DOHH2 (cell line): ENCODE measurements around the gene HLA-DRA.

Experiments used
- H3F3A ChIP-seq: fragments of 200-600 bp; sonication (generic), shearing (Covaris generic); 2 replicates; pipeline ENCODE4 v1.6.0; 2016; ENCODE audit warnings: antibody characterized with exemption, mild to moderate bottlenecking; ENCODE audit not compliant: control insufficient read depth, insufficient read depth
- H3K27ac ChIP-seq: fragments of 200-600 bp; sonication (generic); 2 replicates; pipeline ENCODE4 v1.5.1; 2014; ENCODE audit warnings: low read depth, mild to moderate bottlenecking, low read length, moderate library complexity
- H3K27me3 ChIP-seq: fragments of 200-600 bp; sonication (generic); 2 replicates; pipeline ENCODE4 v1.6.1; 2014; ENCODE audit warnings: mild to moderate bottlenecking, low read length, mixed read lengths; ENCODE audit not compliant: control insufficient read depth
- H3K36me3 ChIP-seq: fragments of 200-600 bp; sonication (generic); 2 replicates; pipeline ENCODE4 v1.6.1; 2014; ENCODE audit warnings: mild to moderate bottlenecking, low read length, moderate library complexity, mixed read lengths; ENCODE audit not compliant: control insufficient read depth
- H3K4me1 ChIP-seq: fragments of 200-600 bp; sonication (generic); 2 replicates; pipeline ENCODE4 v1.6.1; 2014; ENCODE audit warnings: mild to moderate bottlenecking, low read length, mixed read lengths; ENCODE audit not compliant: control insufficient read depth
- H3K4me2 ChIP-seq: fragments of 200-600 bp; sonication (generic); 2 replicates; pipeline ENCODE4 v1.6.0; 2014; ENCODE audit warnings: mild to moderate bottlenecking, low read length, moderate library complexity
- H3K4me3 ChIP-seq: fragments of 200-600 bp; sonication (generic); 2 replicates; pipeline ENCODE4 v1.5.1; 2014; ENCODE audit warnings: mild to moderate bottlenecking, low read length, mixed read lengths
- H3K79me2 ChIP-seq: fragments of 200-600 bp; sonication (generic); 2 replicates; pipeline ENCODE4 v1.6.1; 2014; ENCODE audit warnings: mild to moderate bottlenecking, low read length, mixed read lengths; ENCODE audit not compliant: control insufficient read depth
- H3K9me2 ChIP-seq: fragments of 200-600 bp; sonication (generic); replicated peaks from 2 replicates; pipeline ENCODE4 v1.6.1; 2014; ENCODE audit warnings: mild to moderate bottlenecking, low read length, mixed read lengths; ENCODE audit not compliant: control insufficient read depth
- H3K9me3 ChIP-seq: fragments of 200-600 bp; sonication (generic); 2 replicates; pipeline ENCODE4 v1.6.1; 2014; ENCODE audit warnings: antibody characterized with exemption, low read length, mixed read lengths; ENCODE audit not compliant: control insufficient read depth, insufficient read depth
- H4K20me1 ChIP-seq: fragments of 200-600 bp; sonication (generic); 2 replicates; pipeline ENCODE4 v1.6.0; 2014; ENCODE audit warnings: low read depth, mild to moderate bottlenecking, antibody characterized with exemption, low read length, moderate library complexity; ENCODE audit not compliant: control insufficient read depth, insufficient read depth
- EZH2phosphoT487 ChIP-seq: fragments of 200-600 bp; sonication (generic); IDR thresholded peaks from 2 replicates; pipeline ENCODE4 v1.6.1; 2017; ENCODE audit warnings: borderline replicate concordance, mild to moderate bottlenecking, antibody characterized with exemption, low read length, moderate library complexity, mixed read lengths
- TF ChIP-seq, protein P1 (sequence below): fragments of 200-600 bp; sonication (generic); IDR thresholded peaks from one replicate; pipeline ENCODE4 v1.5.1; 2014; ENCODE audit warnings: antibody characterized with exemption, mild to moderate bottlenecking, low read depth, low read length; ENCODE audit not compliant: poor library complexity, severe bottlenecking

HLA-DRA gene

DNA sequence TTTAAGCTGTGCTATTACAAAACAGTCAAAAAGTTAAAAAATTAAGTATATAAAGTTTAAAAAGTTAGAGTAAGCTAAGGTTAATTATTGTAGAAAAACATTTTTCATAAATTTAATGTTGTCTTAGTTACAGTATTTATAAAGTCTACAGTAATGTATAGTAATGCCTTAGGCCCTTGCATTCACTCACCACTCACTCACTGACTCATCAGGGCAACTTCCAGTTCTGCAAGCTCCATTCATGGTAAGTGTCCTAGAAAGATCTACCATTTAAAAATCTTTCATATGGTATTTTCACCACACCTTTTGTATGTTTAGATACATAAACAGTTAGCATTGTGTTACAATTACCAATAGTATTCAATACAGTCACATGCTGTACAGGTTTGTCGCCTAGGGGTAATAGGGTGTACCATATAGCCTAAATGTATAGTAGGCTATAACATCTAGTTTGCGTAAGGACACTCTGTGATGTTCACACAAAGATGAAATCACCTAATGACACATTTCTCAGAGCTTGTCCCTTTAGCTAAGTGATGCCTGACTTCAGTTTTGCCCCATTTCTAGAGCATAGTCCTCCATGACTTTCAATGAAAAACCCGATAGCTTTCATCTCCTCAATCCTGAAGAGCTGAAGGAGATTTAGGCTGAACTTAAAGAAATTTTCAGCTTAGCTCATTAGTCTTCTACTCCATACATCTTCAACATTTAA, 14.9 kb upstream of the HLA-DRA start:
- Histone ChIP-seq H3K79me2 (no peaks in the 10 kb centered on the region), H3K9me3 (no peaks in the 10 kb centered on the region), H3K27me3 (no peaks in the 10 kb centered on the region), H3K4me2 (no peak overlapping the region), H4K20me1 (no peaks in the 10 kb centered on the region), H3K4me3 (no peak overlapping the region), H3F3A (no peaks in the 10 kb centered on the region), H3K27ac (no peak overlapping the region), H3K9me2 (no peaks in the 10 kb centered on the region), H3K36me3 (no peaks in the 10 kb centered on the region), H3K4me1 (no peaks in the 10 kb centered on the region)
- TF ChIP-seq, protein P1, sequence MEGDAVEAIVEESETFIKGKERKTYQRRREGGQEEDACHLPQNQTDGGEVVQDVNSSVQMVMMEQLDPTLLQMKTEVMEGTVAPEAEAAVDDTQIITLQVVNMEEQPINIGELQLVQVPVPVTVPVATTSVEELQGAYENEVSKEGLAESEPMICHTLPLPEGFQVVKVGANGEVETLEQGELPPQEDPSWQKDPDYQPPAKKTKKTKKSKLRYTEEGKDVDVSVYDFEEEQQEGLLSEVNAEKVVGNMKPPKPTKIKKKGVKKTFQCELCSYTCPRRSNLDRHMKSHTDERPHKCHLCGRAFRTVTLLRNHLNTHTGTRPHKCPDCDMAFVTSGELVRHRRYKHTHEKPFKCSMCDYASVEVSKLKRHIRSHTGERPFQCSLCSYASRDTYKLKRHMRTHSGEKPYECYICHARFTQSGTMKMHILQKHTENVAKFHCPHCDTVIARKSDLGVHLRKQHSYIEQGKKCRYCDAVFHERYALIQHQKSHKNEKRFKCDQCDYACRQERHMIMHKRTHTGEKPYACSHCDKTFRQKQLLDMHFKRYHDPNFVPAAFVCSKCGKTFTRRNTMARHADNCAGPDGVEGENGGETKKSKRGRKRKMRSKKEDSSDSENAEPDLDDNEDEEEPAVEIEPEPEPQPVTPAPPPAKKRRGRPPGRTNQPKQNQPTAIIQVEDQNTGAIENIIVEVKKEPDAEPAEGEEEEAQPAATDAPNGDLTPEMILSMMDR: no peak
- TF ChIP-seq EZH2phosphoT487: no peak

DNA sequence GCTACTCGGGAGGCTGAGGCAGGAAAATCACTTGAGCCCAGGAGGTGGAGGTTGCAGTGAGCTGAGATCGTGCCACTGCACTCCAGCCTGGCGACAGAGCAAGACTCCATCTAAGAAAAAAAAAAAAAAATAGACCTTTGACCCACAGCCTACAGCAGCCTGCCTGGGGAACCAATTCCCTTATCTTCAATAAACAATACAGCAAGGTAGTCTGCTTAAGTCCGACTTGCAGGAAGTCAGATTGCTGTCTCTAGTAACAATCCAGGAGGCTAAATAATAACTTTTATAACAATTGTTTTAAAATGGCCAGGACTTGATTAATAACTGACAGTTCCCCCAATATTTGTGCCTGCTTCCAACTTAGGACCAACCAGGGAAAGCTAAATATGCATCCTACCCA, 13.3 kb upstream of the HLA-DRA start:
- TF ChIP-seq EZH2phosphoT487: no peak
- TF ChIP-seq, protein P1: no peak
- no peak overlapping the region for H3K27ac ChIP-seq

GRCh38 chr6:32427218-32427617, 12.5 kb upstream of the HLA-DRA start:
- Histone ChIP-seq H3K9me2 (no peaks in the 10 kb centered on the region), H3F3A (no peaks in the 10 kb centered on the region), H4K20me1 (no peaks in the 10 kb centered on the region), H3K27ac (no peak overlapping the region), H3K4me1 (no peaks in the 10 kb centered on the region), H3K4me2 (no peak overlapping the region), H3K27me3 (no peaks in the 10 kb centered on the region), H3K9me3 (no peaks in the 10 kb centered on the region), H3K36me3 (no peaks in the 10 kb centered on the region), H3K79me2 (no peaks in the 10 kb centered on the region), H3K4me3 (no peak overlapping the region)
- TF ChIP-seq EZH2phosphoT487: no peak
- TF ChIP-seq, protein P1: no peak

More for the DNA sequence above, 13.3 kb upstream of the HLA-DRA start:
- H3K36me3 ChIP-seq: no peaks in the 10 kb centered on the region
- no peaks in the 10 kb centered on the region for H3K27me3 ChIP-seq
- H4K20me1 ChIP-seq: no peaks in the 10 kb centered on the region
- no peaks in the 10 kb centered on the region for H3K4me1 ChIP-seq
- H3F3A ChIP-seq: no peaks in the 10 kb centered on the region
- H3K9me2 ChIP-seq: no peaks in the 10 kb centered on the region
- H3K4me2 ChIP-seq: no peak overlapping the region
- no peaks in the 10 kb centered on the region for H3K9me3 ChIP-seq
- H3K79me2 ChIP-seq: no peaks in the 10 kb centered on the region
- no peak overlapping the region for H3K4me3 ChIP-seq
